ENCODE measurements around the gene S100A3. TPM values are rescaled to one million over a fixed set of nuclear protein-coding genes. Genes with fewer than 3 reads are reported as not detected.
"Not testable (repeated sequence)": the region's sequence is repeated elsewhere in the genome, so short reads cannot be mapped to it uniquely, and the experiment has no call there.

Gene S100A3
- total RNA-seq, 1 donor from 2014 or later, result 10.2 TPM

- DNase-seq (ENCODE audit: low read depth), result no peak
- TF ChIP-seq CTCF (conservative IDR thresholded peaks at IDR 0.05; ENCODE audit: low read depth, low read length), result peak; percentile 96
- H3K4me3 ChIP-seq (ENCODE audit: low read depth, low read length), result peak overlapping the region; percentile 33
These were observed 19.5 kb upstream of the S100A3 start for GRCh38 chr1:153568367-153569099.

GRCh38 chr1:153567621-153568366 lies 18.7 kb upstream of the S100A3 start:
- DNase-seq (ENCODE audit: low read depth), result peak; percentile 90
- TF ChIP-seq CTCF (conservative IDR thresholded peaks at IDR 0.05; ENCODE audit: low read depth, low read length), result no peak
- H3K4me3 ChIP-seq (ENCODE audit: low read depth, low read length), result peak overlapping the region; percentile 33

- no peak overlapping the region for H3K4me3 ChIP-seq (ENCODE audit: low read depth, low read length)
- TF ChIP-seq CTCF (conservative IDR thresholded peaks at IDR 0.05; ENCODE audit: low read depth, low read length), result no peak
- DNase-seq (ENCODE audit: low read depth), result peak; percentile 87
These were observed 17.6 kb upstream of the S100A3 start for GRCh38 chr1:153566414-153567371.

GRCh38 chr1:153565529-153566374 lies 16.7 kb upstream of the S100A3 start, which contains the start of gene S100A2:
TSS of gene S100A2 (minus strand) at chr1:153565844. CDS start at chr1:153563877, 1,967 bp downstream.
- no peak for TF ChIP-seq CTCF (conservative IDR thresholded peaks at IDR 0.05; ENCODE audit: low read depth, low read length)
- DNase-seq (ENCODE audit: low read depth), result peak; percentile 88
- H3K4me3 ChIP-seq (ENCODE audit: low read depth, low read length), result peak within 1 kb of the TSS; percentile 36

GRCh38 chr1:153563991-153564390 lies 14.9 kb upstream of the S100A3 start:
- peak overlapping the region; percentile 36 for H3K4me3 ChIP-seq (ENCODE audit: low read depth, low read length)
- DNase-seq (ENCODE audit: low read depth), result no peak
- no peak for TF ChIP-seq CTCF (conservative IDR thresholded peaks at IDR 0.05; ENCODE audit: low read depth, low read length)

- peak overlapping the region; percentile 36 for H3K4me3 ChIP-seq (ENCODE audit: low read depth, low read length)
- TF ChIP-seq CTCF (conservative IDR thresholded peaks at IDR 0.05; ENCODE audit: low read depth, low read length), result no peak
- no peak for DNase-seq (ENCODE audit: low read depth)
These were observed 14.4 kb upstream of the S100A3 start for GRCh38 chr1:153563483-153563901.

GRCh38 chr1:153562021-153562420 lies 13.0 kb upstream of the S100A3 start:
- DNase-seq (ENCODE audit: low read depth); H3K4me3 ChIP-seq (ENCODE audit: low read depth, low read length): not testable (repeated sequence)
